Endothelial cell (in vitro differentiated cells): Measurements from ENCODE around the gene CALN1. TPM values are rescaled to one million over a fixed set of nuclear protein-coding genes. Genes with fewer than 3 reads are reported as not detected.

Source experiments
- DNase-seq: peaks from one replicate; pipeline ENCODE4 v3.0.0; 2021; ENCODE audit warnings: low spot score
- H3K27ac Mint-ChIP-seq: one replicate; pipeline ENCODE4 v1.8.0; 2021; ENCODE audit warnings: mixed read lengths, inconsistent platforms; ENCODE audit not compliant: unreplicated experiment
- H3K27me3 Mint-ChIP-seq: one replicate; pipeline ENCODE4 v1.8.0; 2021; ENCODE audit warnings: mild to moderate bottlenecking, moderate library complexity, mixed read lengths, inconsistent platforms; ENCODE audit not compliant: unreplicated experiment
- H3K36me3 Mint-ChIP-seq: one replicate; pipeline ENCODE4 v1.8.0; 2021; ENCODE audit warnings: mild to moderate bottlenecking, low read depth, mixed read lengths, inconsistent platforms; ENCODE audit not compliant: unreplicated experiment
- H3K4me1 Mint-ChIP-seq: one replicate; pipeline ENCODE4 v1.8.0; 2021; ENCODE audit warnings: mild to moderate bottlenecking, mixed read lengths, inconsistent platforms; ENCODE audit not compliant: unreplicated experiment
- H3K4me3 Mint-ChIP-seq: one replicate; pipeline ENCODE4 v1.8.0; 2021; ENCODE audit warnings: mild to moderate bottlenecking, mixed read lengths, inconsistent platforms; ENCODE audit not compliant: unreplicated experiment
- H3K9me3 Mint-ChIP-seq: one replicate; pipeline ENCODE4 v1.8.0; 2021; ENCODE audit warnings: mixed read lengths, inconsistent platforms; ENCODE audit not compliant: unreplicated experiment
- total RNA-seq: library from RNA; stranded (reverse); fragmentation: NEBNext Ultra II Directional; extraction: Animal tissue kit (Norgen Biotek cat#: 25700); gene quantifications from one replicate; pipeline ENCODE4 v1.2.1, GENCODE V29; 2021; ENCODE audit not compliant: unreplicated experiment
- TF ChIP-seq, protein P1 (sequence below): fragments of 200-600 bp; sonication (generic); IDR thresholded peaks from one replicate; pipeline ENCODE4 v1.5.0; 2021; ENCODE audit warnings: antibody characterized with exemption; ENCODE audit not compliant: unreplicated experiment

Gene CALN1
- total RNA-seq, 1 donor from 2014 or later: 1.4 TPM

DNA sequence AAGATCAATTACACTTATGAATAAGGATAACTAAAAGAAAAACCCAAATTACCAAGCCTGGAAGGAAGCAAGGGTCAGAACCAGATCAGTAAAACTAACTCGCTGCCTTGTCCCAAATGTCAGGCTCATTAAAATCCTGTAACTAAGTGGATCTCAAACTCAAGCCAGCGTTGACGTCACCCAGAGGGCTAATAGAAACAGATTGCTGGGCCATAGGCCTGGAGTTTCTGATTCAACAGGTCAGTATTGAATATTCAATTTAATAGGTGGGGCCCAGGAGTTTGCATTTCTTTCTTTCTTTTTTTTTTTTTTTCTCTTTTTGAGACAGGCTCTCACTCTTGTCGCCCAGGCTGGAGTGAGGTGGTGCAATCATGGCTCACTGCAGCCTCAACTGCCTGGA is 397.0 kb downstream of the CALN1 start:
- Mint-ChIP-seq H3K4me1 (no peaks in the 10 kb centered on the region), H3K36me3 (no peaks in the 10 kb centered on the region), H3K27ac (no peak overlapping the region), H3K9me3 (no peaks in the 10 kb centered on the region), H3K27me3 (peaks cover 3% of the 10 kb centered on the region), H3K4me3 (no peak overlapping the region)
- TF ChIP-seq, protein P1, sequence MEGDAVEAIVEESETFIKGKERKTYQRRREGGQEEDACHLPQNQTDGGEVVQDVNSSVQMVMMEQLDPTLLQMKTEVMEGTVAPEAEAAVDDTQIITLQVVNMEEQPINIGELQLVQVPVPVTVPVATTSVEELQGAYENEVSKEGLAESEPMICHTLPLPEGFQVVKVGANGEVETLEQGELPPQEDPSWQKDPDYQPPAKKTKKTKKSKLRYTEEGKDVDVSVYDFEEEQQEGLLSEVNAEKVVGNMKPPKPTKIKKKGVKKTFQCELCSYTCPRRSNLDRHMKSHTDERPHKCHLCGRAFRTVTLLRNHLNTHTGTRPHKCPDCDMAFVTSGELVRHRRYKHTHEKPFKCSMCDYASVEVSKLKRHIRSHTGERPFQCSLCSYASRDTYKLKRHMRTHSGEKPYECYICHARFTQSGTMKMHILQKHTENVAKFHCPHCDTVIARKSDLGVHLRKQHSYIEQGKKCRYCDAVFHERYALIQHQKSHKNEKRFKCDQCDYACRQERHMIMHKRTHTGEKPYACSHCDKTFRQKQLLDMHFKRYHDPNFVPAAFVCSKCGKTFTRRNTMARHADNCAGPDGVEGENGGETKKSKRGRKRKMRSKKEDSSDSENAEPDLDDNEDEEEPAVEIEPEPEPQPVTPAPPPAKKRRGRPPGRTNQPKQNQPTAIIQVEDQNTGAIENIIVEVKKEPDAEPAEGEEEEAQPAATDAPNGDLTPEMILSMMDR: no peak
- DNase-seq: no peak

DNA sequence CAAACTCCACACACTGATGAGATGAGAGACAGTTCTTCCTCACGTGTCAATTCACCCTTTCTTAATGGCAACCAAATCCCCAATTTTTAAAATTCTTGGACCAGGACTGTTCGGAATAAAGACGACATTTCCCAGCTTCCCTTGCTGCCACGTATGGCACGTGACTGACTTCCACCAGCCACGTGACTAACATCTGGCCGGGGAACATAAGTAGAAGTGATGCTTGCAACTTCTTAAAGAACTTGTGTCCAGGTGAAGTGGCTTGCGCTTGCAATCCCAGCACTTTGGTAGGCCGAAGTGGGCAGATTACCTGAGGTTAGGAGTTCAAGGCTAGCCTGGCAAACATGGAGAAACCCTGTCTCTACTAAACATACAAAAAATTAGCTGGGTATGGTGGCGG is 405.1 kb downstream of the CALN1 start:
- no peaks in the 10 kb centered on the region for H3K36me3 Mint-ChIP-seq
- no peaks in the 10 kb centered on the region for H3K9me3 Mint-ChIP-seq
- no peak overlapping the region for H3K4me3 Mint-ChIP-seq
- no peak overlapping the region for H3K27ac Mint-ChIP-seq
- H3K27me3 Mint-ChIP-seq: peaks cover 2% of the 10 kb centered on the region
- DNase-seq: no peak
- no peaks in the 10 kb centered on the region for H3K4me1 Mint-ChIP-seq
- TF ChIP-seq, protein P1: no peak

DNA sequence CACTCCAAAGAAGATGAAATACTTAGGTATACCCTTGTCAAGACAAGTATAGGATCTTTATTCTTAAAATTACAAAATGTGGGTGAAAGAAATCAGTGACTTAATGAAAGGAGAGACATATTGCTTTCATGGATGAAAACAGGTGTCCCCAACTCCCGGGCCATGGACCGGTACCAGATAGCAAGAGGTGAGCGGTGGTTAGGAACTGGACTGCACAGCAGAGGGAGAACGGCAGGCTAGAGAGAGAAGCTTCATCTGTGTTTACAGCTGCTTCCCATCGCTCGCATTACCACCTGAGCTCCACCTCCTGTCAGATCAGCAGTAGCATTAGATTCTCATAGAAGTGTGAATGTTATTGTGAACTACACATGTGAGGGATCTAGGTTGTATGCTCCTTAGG is 408.9 kb downstream of the CALN1 start:
- H3K4me3 Mint-ChIP-seq: no peak overlapping the region

DNA sequence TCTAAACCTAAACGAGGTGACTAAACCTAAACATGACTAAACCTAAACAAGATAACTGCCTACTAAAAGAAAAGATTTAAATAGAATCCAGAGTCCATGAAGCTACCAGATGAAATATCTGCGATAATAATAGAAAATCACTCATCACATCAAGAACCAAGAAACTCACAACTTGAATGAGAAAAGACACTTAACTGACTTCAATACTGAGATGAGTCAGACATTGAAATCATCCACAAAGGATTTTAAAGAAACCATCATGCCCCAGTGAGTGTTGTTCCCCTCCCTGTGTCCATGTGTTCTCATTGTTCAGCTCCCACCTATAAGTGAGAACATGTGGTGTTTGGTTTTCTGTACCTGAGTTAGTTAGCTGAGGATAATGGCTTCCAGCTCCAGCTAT is 416.0 kb downstream of the CALN1 start:
- H3K27me3 Mint-ChIP-seq: peaks cover 1% of the 10 kb centered on the region

More for the DNA sequence above, 408.9 kb downstream of the CALN1 start:
- DNase-seq: no peak
- no peaks in the 10 kb centered on the region for H3K9me3 Mint-ChIP-seq
- no peak overlapping the region for H3K27ac Mint-ChIP-seq
- no peaks in the 10 kb centered on the region for H3K36me3 Mint-ChIP-seq
- TF ChIP-seq, protein P1: no peak
- H3K27me3 Mint-ChIP-seq: peaks cover 2% of the 10 kb centered on the region
- no peaks in the 10 kb centered on the region for H3K4me1 Mint-ChIP-seq

DNA sequence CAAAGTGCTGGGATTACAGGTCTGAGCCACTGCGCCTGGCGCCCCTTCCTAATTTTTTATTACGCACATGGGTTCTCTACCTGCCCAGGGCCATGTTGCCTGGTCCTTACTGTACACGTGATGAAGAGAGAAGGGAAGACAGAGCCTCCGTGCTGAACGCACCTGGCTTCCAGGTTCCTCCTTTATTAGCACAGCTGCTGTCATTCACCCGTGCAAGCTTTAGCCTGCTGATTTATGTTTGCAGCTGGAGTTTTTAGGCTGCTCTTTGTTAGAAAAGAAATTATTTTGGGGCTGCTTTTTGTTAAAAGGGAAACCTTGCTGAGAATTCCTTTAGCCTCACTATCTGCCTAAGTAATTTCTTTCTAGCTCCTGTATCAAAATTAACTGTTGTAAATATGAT is 417.0 kb downstream of the CALN1 start:
- Mint-ChIP-seq H3K4me1 (no peaks in the 10 kb centered on the region), H3K27me3 (peaks cover 1% of the 10 kb centered on the region), H3K27ac (no peak overlapping the region), H3K9me3 (no peaks in the 10 kb centered on the region), H3K4me3 (no peak overlapping the region), H3K36me3 (peaks cover 3% of the 10 kb centered on the region)
- DNase-seq: no peak
- TF ChIP-seq, protein P1: no peak

More for the DNA sequence above, 416.0 kb downstream of the CALN1 start:
- H3K9me3 Mint-ChIP-seq: no peaks in the 10 kb centered on the region
- peaks cover 3% of the 10 kb centered on the region for H3K36me3 Mint-ChIP-seq
- no peak overlapping the region for H3K4me3 Mint-ChIP-seq
- DNase-seq: no peak
- H3K4me1 Mint-ChIP-seq: no peaks in the 10 kb centered on the region
- TF ChIP-seq, protein P1: no peak
- no peak overlapping the region for H3K27ac Mint-ChIP-seq
